HepG2 (cell line): ENCODE measurements around the gene L1CAM. TPM values are rescaled to one million over a fixed set of nuclear protein-coding genes. Genes with fewer than 3 reads are reported as not detected.
A peak's percentile ranks its signal among the peaks of the same experiment; 100 is the strongest.

Source experiments
- CAMTA2 ChIP-seq: sonication (generic); formaldehyde crosslinking; IDR thresholded peaks from 2 replicates; pipeline ENCODE4 v1.4.0; 2020; ENCODE audit warnings: mild to moderate bottlenecking, missing genetic modification reagents, borderline replicate concordance
- EP300 ChIP-seq, 3 experiments: sonication (generic) in 1 of 3; formaldehyde crosslinking in 1 of 3; IDR thresholded peaks; 2 replicates each; pipeline versions ENCODE4 v1.5.1 to v1.6.1; 2011 to 2020; ENCODE audit warnings: low read depth in 2 of 3, low read length in 2 of 3, borderline replicate concordance in 1 of 3, improper control_type of control experiment in 1 of 3, mild to moderate bottlenecking in 1 of 3, missing genetic modification reagents in 1 of 3, moderate library complexity in 1 of 3
- FOXJ3 ChIP-seq: sonication (generic); formaldehyde crosslinking; IDR thresholded peaks from 2 replicates; pipeline ENCODE4 v1.4.0; 2020; ENCODE audit warnings: missing genetic modification reagents, mild to moderate bottlenecking, borderline replicate concordance
- HMGXB3 ChIP-seq: sonication (generic); formaldehyde crosslinking; IDR thresholded peaks from 2 replicates; pipeline ENCODE4 v1.4.0; 2020; ENCODE audit warnings: missing genetic modification reagents, borderline replicate concordance
- KMT2B ChIP-seq: IDR thresholded peaks from 2 replicates; pipeline ENCODE4 v1.6.1; 2016; ENCODE audit warnings: missing genetic modification reagents, missing compliant biosample characterization
- NONO ChIP-seq, 2 experiments: fragments of 450-650 bp in 1 of 2; sonication (generic) in 1 of 2; formaldehyde crosslinking in 1 of 2; IDR thresholded peaks in 1 of 2; conservative IDR thresholded peaks in 1 of 2; 2 replicates each; pipeline versions ENCODE4 v1.6.1 to v1.8.0; 2017 to 2022; ENCODE audit warnings: mild to moderate bottlenecking in 1 of 2, missing genetic modification reagents in 1 of 2, moderate library complexity in 1 of 2
- ONECUT2 ChIP-seq: sonication (generic); formaldehyde crosslinking; IDR thresholded peaks from 2 replicates; pipeline ENCODE4 v1.4.0; 2020; ENCODE audit warnings: missing genetic modification reagents
- SMAD3 ChIP-seq: sonication (generic); formaldehyde crosslinking; IDR thresholded peaks from 2 replicates; pipeline ENCODE4 v1.4.0; 2020; ENCODE audit warnings: missing genetic modification reagents
- SRSF4 ChIP-seq: fragments of 200-400 bp; formaldehyde crosslinking; IDR thresholded peaks from one replicate; pipeline ENCODE4 v1.6.1; 2018; ENCODE audit warnings: mild to moderate bottlenecking, low read depth, low read length, moderate library complexity; ENCODE audit not compliant: poor library complexity, severe bottlenecking
- XBP1 ChIP-seq: sonication (generic); formaldehyde crosslinking; IDR thresholded peaks from 2 replicates; pipeline ENCODE4 v1.5.0; 2020; ENCODE audit warnings: missing genetic modification reagents
- XRCC5 ChIP-seq: fragments of 200-400 bp; formaldehyde crosslinking; optimal IDR thresholded peaks from 2 replicates; pipeline ENCODE3; 2017; ENCODE audit warnings: mild to moderate bottlenecking, low read length
- ZBTB7A ChIP-seq: sonication (generic); formaldehyde crosslinking; IDR thresholded peaks from 2 replicates; pipeline ENCODE4 v1.8.0; 2022; ENCODE audit warnings: mild to moderate bottlenecking, missing genetic modification reagents
- ZNF256 ChIP-seq: sonication (generic); formaldehyde crosslinking; conservative IDR thresholded peaks from 2 replicates; pipeline ENCODE4 v1.4.0; 2020; ENCODE audit warnings: missing genetic modification reagents
- ZNF362 ChIP-seq: sonication (generic); formaldehyde crosslinking; IDR thresholded peaks from 2 replicates; pipeline ENCODE4 v1.4.0; 2020; ENCODE audit warnings: missing genetic modification reagents, mild to moderate bottlenecking, borderline replicate concordance
- ZNF451 ChIP-seq: sonication (generic); formaldehyde crosslinking; IDR thresholded peaks from 2 replicates; pipeline ENCODE4 v1.5.0; 2020; ENCODE audit warnings: mild to moderate bottlenecking, missing genetic modification reagents
- ZNF670 ChIP-seq: sonication (generic); formaldehyde crosslinking; IDR thresholded peaks from 2 replicates; pipeline ENCODE4 v1.8.0; 2022; ENCODE audit warnings: mild to moderate bottlenecking, missing genetic modification reagents, borderline replicate concordance
- ZNF678 ChIP-seq: sonication (generic); formaldehyde crosslinking; IDR thresholded peaks from 2 replicates; pipeline ENCODE4 v1.4.0; 2020; ENCODE audit warnings: mild to moderate bottlenecking, missing genetic modification reagents
- ZNF724P ChIP-seq: sonication (generic); formaldehyde crosslinking; IDR thresholded peaks from 2 replicates; pipeline ENCODE4 v1.8.0; 2022; ENCODE audit warnings: missing genetic modification reagents, borderline replicate concordance
- ZNF850 ChIP-seq: sonication (generic); formaldehyde crosslinking; conservative IDR thresholded peaks from 2 replicates; pipeline ENCODE4 v1.9.0; 2021; ENCODE audit warnings: mild to moderate bottlenecking, missing genetic modification reagents
- ZSCAN9 ChIP-seq: IDR thresholded peaks from 2 replicates; pipeline ENCODE4 v1.6.1; 2016; ENCODE audit warnings: borderline replicate concordance
- polyA plus RNA-seq, 8 experiments: library from polyadenylated mRNA; depleted of rRNA in 3 of 8; stranded (reverse) in 7 of 8; unstranded in 1 of 8; fragments of >200 nt; fragmentation: Illumina TruSeq in 4 of 8; extraction: Trizol in 4 of 8; gene quantifications; 2 replicates each; pipeline versions ENCODE4 v1.2.1 to v1.2.3, GENCODE V29; 2011 to 2016; ENCODE audit warnings: low read depth in 4 of 8, missing spikeins in 1 of 8, mixed read lengths in 1 of 8; ENCODE audit not compliant: insufficient read depth in 1 of 8
- total RNA-seq, 5 experiments: library from RNA; depleted of rRNA; stranded (reverse); fragments of >200 nt; fragmentation: Illumina TruSeq; extraction: Trizol; gene quantifications; 2 replicates each; pipeline ENCODE4 v1.2.3, GENCODE V29; 2016; ENCODE audit warnings: low read depth in 1 of 5
- TF ChIP-seq, protein P1 (sequence below): IDR thresholded peaks from 2 replicates; pipeline ENCODE4 v1.6.1; 2016; ENCODE audit warnings: missing compliant biosample characterization, missing genetic modification reagents, borderline replicate concordance

L1CAM gene
- total and polyA plus RNA-seq, 2 of the 13 experiments (the other 11 are each of a cell fraction or from before 2014, with no cell fraction given) = 1.4 to 2.0 TPM

DNA sequence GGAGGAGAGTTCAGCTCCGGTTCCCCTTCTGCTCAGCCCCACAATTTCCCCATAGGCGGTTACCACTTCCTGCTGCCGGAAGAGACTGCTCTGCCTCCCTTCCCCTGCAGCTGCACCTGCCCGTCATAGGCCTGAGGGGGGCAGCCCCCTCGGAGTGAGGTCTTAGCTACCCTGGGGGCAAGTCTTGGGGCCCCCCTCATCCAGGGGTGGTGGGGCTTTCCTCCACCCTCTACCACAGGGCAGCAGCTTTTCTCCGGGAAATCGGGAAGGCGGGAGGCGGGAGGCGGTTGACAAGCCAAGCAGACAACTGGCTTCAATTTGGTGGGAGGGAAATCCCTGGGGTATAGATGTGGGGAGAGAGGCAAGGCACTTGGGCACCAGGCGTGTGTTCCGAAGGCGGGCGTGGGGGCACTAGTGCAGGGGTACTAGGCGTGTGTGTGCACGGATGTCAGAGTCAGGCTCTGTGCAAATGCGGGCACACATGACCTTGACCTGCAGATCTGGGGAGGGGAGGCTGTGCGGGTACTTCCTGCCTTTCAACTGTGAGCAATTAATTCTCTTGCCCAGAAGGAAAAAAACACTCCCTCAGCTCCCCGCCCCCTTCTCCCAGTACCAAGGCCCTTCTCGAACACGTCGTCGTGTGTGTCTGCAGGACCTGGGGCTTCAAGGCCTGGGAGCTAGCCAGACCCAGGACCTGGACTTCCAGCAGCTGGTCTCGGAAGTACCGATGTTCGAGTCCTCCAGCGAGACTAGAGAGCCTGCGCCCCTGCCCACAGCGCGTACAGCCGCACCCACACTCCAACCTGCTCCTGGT lies 41.1 kb upstream of the L1CAM start (continued):
- TF ChIP-seq, protein P1, sequence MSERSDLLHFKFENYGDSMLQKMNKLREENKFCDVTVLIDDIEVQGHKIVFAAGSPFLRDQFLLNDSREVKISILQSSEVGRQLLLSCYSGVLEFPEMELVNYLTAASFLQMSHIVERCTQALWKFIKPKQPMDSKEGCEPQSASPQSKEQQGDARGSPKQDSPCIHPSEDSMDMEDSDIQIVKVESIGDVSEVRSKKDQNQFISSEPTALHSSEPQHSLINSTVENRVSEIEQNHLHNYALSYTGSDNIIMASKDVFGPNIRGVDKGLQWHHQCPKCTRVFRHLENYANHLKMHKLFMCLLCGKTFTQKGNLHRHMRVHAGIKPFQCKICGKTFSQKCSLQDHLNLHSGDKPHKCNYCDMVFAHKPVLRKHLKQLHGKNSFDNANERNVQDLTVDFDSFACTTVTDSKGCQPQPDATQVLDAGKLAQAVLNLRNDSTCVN (CRISPR knock-in tag) = no peak
- TF ChIP-seq HMGXB3 (CRISPR knock-in tag) (no peak), XBP1 (CRISPR knock-in tag) (no peak), ZNF670 (CRISPR knock-in tag) (no peak), NONO (IDR thresholded peaks at IDR 0.05) (no peak), NONO (CRISPR knock-in tag; conservative IDR thresholded peaks at IDR 0.05) (0 out of 2 replicates have a peak, but pooled peaks have one; percentile 16), SRSF4 (no peak), EP300 (IDR thresholded peaks at IDR 0.05; ENCODE audit: low read depth in 2 of 2, low read length in 2 of 2) (peak in 1 of 2 experiments; percentile 52; a peak in 2 of 4 replicates), EP300 (CRISPR knock-in tag; IDR thresholded peaks at IDR 0.05; ENCODE audit: borderline replicate concordance) (no peak; the same call in 1 of the 2 replicates), ZNF678 (CRISPR knock-in tag) (no peak), ZNF362 (CRISPR knock-in tag) (peak; percentile 86), ZSCAN9 (CRISPR knock-in tag) (no peak), ZBTB7A (CRISPR knock-in tag) (no peak), ZNF850 (CRISPR knock-in tag) (no peak), SMAD3 (CRISPR knock-in tag) (no peak), ZNF256 (no peak), CAMTA2 (no peak), ZNF451 (CRISPR knock-in tag) (0 out of 2 replicates have a peak, but pooled peaks have one; percentile 24), ZNF724P (no peak), XRCC5 (no peak), KMT2B (CRISPR knock-in tag) (no peak), FOXJ3 (CRISPR knock-in tag) (no peak), ONECUT2 (CRISPR knock-in tag) (no peak)
